HCT116 (cell line): Measurements from ENCODE around the gene MST1R. TPM values are rescaled to one million over a fixed set of nuclear protein-coding genes. Genes with fewer than 3 reads are reported as not detected.

ENCODE experiments used
- ATAC-seq: fragments of 200-7000 bp; cut with Tn5 transposase; 2 replicates; pipeline ENCODE4 v1.9.1; 2020; ENCODE audit warnings: mild to moderate bottlenecking, moderate library complexity
- BruUV-seq: library from RNA; stranded (reverse); fragments of 400-500 nt; replicated peaks from 2 replicates; lab custom pipeline; 2021; lab: Mats Ljungman, UMichigan
- CTCF ChIA-PET: fragments of 300-600 bp; sonication (Branson Sonifier 250); formaldehyde crosslinking; loops from one replicate; lab custom pipeline; 2021; ENCODE audit warnings: antibody characterized with exemption; lab: Charles Lee
- POLR2A ChIA-PET: fragments of 300-600, 350-600 bp; sonication (Branson Sonifier 250); formaldehyde crosslinking; loops from one replicate; lab custom pipeline; 2021; ENCODE audit warnings: antibody characterized with exemption; lab: Charles Lee
- RAD21 ChIA-PET, 2 experiments: fragments of 300-600 bp; sonication (Branson Sonifier 250); formaldehyde crosslinking; loops; one replicate each; lab custom pipeline; 2023; ENCODE audit warnings: low total read pairs in 2 of 2; ENCODE audit not compliant: uncharacterized antibody in 2 of 2, unreplicated experiment in 2 of 2, low non-redundant PET in 1 of 2; lab: Charles Lee
- DNase-seq: peaks from one replicate; pipeline ENCODE4 v3.0.0-alpha.2; 2010; ENCODE audit warnings: low read depth, low spot score
- H2AFZ ChIP-seq: fragments of 200-600 bp; shearing (Covaris generic), sonication (generic); 2 replicates; pipeline ENCODE4 v1.6.1; 2017; ENCODE audit warnings: low read depth, mixed run types, mixed read lengths, antibody characterized with exemption, low read length; ENCODE audit not compliant: poor library complexity, severe bottlenecking
- H3K27ac ChIP-seq: 2 replicates; pipeline ENCODE4 v1.5.1; 2012; ENCODE audit warnings: low read depth, low read length
- H3K27me3 ChIP-seq: fragments of 200-600 bp; sonication (generic); 2 replicates; pipeline ENCODE4 v1.6.1; 2016; ENCODE audit warnings: mixed run types, low read length, mixed read lengths; ENCODE audit not compliant: insufficient read depth
- H3K36me3 ChIP-seq, 2 experiments: fragments of 200-500 bp in 1 of 2; fragments of 200-600 bp in 1 of 2; sonication (Bioruptor generic) in 1 of 2; sonication (generic) in 1 of 2; 2 replicates each; pipeline versions ENCODE4 v1.5.1 to v1.6.1; 2014 to 2016; ENCODE audit warnings: low read length in 2 of 2, inconsistent platforms in 1 of 2, mixed read lengths in 1 of 2, mixed run types in 1 of 2; ENCODE audit not compliant: insufficient read depth in 2 of 2, control insufficient read depth in 1 of 2
- H3K4me1 ChIP-seq, 2 experiments: fragments of 200-600 bp in 1 of 2; sonication (generic) in 1 of 2; 2 replicates each; pipeline versions ENCODE4 v1.5.1 to v1.6.1; 2012 to 2017; ENCODE audit warnings: low read length in 2 of 2, inconsistent platforms in 1 of 2, mild to moderate bottlenecking in 1 of 2, mixed read lengths in 1 of 2, mixed run types in 1 of 2, moderate library complexity in 1 of 2; ENCODE audit not compliant: insufficient read depth in 2 of 2, control insufficient read depth in 1 of 2
- H3K4me2 ChIP-seq: fragments of 200-600 bp; sonication (generic); 2 replicates; pipeline ENCODE4 v1.6.1; 2017; ENCODE audit warnings: mixed run types, low read length, mixed read lengths
- H3K4me3 ChIP-seq, 2 experiments: fragments of 200-600 bp in 1 of 2; sonication (generic) in 1 of 2; replicated peaks in 1 of 2; 2 replicates each; pipeline ENCODE4 v1.5.1; 2011 to 2016; ENCODE audit warnings: low read length in 2 of 2, control low read depth in 1 of 2, low read depth in 1 of 2, mild to moderate bottlenecking in 1 of 2, mixed read lengths in 1 of 2, mixed run types in 1 of 2
- H3K79me2 ChIP-seq: fragments of 200-600 bp; sonication (generic); 2 replicates; pipeline ENCODE4 v1.6.1; 2017; ENCODE audit warnings: mild to moderate bottlenecking, mixed run types, low read length, moderate library complexity, mixed read lengths; ENCODE audit not compliant: insufficient read depth
- H3K9ac ChIP-seq: fragments of 200-600 bp; sonication (generic); 2 replicates; pipeline ENCODE4 v1.6.1; 2016; ENCODE audit warnings: low read length, mixed read lengths
- H3K9me2 ChIP-seq: fragments of 200-600 bp; sonication (generic), shearing (Covaris generic); 2 replicates; pipeline ENCODE4 v1.6.1; 2017; ENCODE audit warnings: mixed run types, mild to moderate bottlenecking, moderate library complexity; ENCODE audit not compliant: insufficient read depth
- H3K9me3 ChIP-seq, 2 experiments: fragments of 200-500 bp in 1 of 2; fragments of 200-600 bp in 1 of 2; sonication (Bioruptor generic) in 1 of 2; sonication (generic) in 1 of 2; 2 replicates each; pipeline ENCODE4 v1.6.1; 2014 to 2017; ENCODE audit warnings: low read length in 2 of 2, mixed read lengths in 2 of 2, inconsistent platforms in 1 of 2, low read depth in 1 of 2, mild to moderate bottlenecking in 1 of 2, mixed run types in 1 of 2, moderate library complexity in 1 of 2; ENCODE audit not compliant: control insufficient read depth in 1 of 2, insufficient read depth in 1 of 2
- H4K20me1 ChIP-seq: fragments of 200-600 bp; sonication (generic), shearing (Covaris generic); 2 replicates; pipeline ENCODE4 v1.6.1; 2017; ENCODE audit warnings: mixed run types, mild to moderate bottlenecking, moderate library complexity; ENCODE audit not compliant: insufficient read depth
- CEBPB ChIP-seq: IDR thresholded peaks from 2 replicates; pipeline ENCODE4 v1.6.1; 2012; ENCODE audit warnings: low read depth
- CTCF ChIP-seq, 3 experiments: fragments of 200-600 bp in 1 of 3; sonication (generic) in 1 of 3; IDR thresholded peaks in 2 of 3; conservative IDR thresholded peaks in 1 of 3; 2 replicates each; pipeline ENCODE4 v1.5.1; 2012 to 2017; ENCODE audit warnings: low read depth in 2 of 3, low read length in 2 of 3, antibody characterized with exemption in 1 of 3, borderline replicate concordance in 1 of 3, control low read depth in 1 of 3, mild to moderate bottlenecking in 1 of 3, mixed read lengths in 1 of 3, mixed run types in 1 of 3, moderate library complexity in 1 of 3; ENCODE audit not compliant: insufficient read depth in 1 of 3
- EGR1 ChIP-seq: IDR thresholded peaks from 2 replicates; pipeline ENCODE4 v1.6.1; 2012; ENCODE audit warnings: low read depth
- JUND ChIP-seq: IDR thresholded peaks from 2 replicates; pipeline ENCODE4 v1.6.1; 2012
- POLR2AphosphoS5 ChIP-seq: IDR thresholded peaks from 2 replicates; pipeline ENCODE4 v1.6.1; 2011; ENCODE audit warnings: mild to moderate bottlenecking, low read depth, low read length, moderate library complexity
- RAD21 ChIP-seq: IDR thresholded peaks from 2 replicates; pipeline ENCODE4 v1.6.1; 2012; ENCODE audit warnings: low read depth, mild to moderate bottlenecking
- SP1 ChIP-seq: IDR thresholded peaks from 2 replicates; pipeline ENCODE4 v1.6.1; 2012; ENCODE audit warnings: low read depth
- intact Hi-C: fragments of 100-400 bp; cut with micrococcal nuclease; formaldehyde crosslinking; loops from 2 replicates; pipeline ENCODE4 v1.10.0; 2022
- total RNA-seq: library from RNA; stranded (reverse); gene quantifications from one replicate; pipeline ENCODE4 v1.2.1, GENCODE V29; 2021; ENCODE audit not compliant: unreplicated experiment
- TF ChIP-seq, protein P1 (sequence below): IDR thresholded peaks from 2 replicates; pipeline ENCODE4 v1.6.1; 2012

The MST1R gene
- total RNA-seq, 1 experiment from 2014 or later: 113 TPM

DNA sequence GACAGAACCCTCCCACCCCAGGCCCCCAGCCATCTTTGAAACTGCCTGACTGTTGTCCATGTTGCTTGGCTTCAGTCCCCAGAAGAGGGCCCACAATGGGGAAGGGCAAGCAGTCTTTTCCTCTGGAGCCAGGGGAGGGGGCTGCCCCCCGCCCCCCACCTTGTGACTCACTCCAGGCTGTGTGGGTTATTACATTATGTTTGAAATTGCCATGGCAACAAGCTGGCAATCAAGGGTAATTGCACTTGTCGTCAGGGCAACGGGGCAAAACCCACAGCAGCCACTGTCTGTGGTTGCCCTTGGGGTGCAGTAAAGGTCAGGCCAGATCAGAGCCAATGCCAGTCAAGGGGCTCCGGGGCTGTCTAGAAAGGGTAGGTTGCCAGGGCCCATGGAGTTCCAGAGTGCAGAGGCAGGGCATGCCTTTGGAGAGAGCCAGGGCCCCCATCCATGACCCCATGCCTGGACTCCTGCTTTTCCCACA lies 30.8 kb downstream of the MST1R start:
- RAD21 ChIA-PET: no interaction called here
- H3K36me3 ChIP-seq: no peaks in the 10 kb centered on the region
- H3K9me2 ChIP-seq: no peaks in the 10 kb centered on the region
- H3K27me3 ChIP-seq: no peaks in the 10 kb centered on the region
- H3K4me3 ChIP-seq: no peak overlapping the region
- H3K4me2 ChIP-seq: no peak overlapping the region
- no peak overlapping the region for H3K9ac ChIP-seq
- ATAC-seq: no peak
- H2AFZ ChIP-seq: no peak overlapping the region
- no peaks in the 10 kb centered on the region for H3K9me3 ChIP-seq
- H3K4me1 ChIP-seq: no peaks in the 10 kb centered on the region
- no peaks in the 10 kb centered on the region for H4K20me1 ChIP-seq
- CTCF ChIA-PET: no interaction called here
- no peak for TF ChIP-seq EGR1
- no peak for TF ChIP-seq JUND
- TF ChIP-seq CTCF (IDR thresholded peaks at IDR 0.05 in 2 of 3, conservative IDR thresholded peaks at IDR 0.05 in 1 of 3; ENCODE audit: borderline replicate concordance in 1 of 3, insufficient read depth in 1 of 3, low read depth in 2 of 3, low read length in 2 of 3): no peak
- TF ChIP-seq POLR2AphosphoS5: no peak
- no peak for TF ChIP-seq CEBPB
- TF ChIP-seq RAD21: no peak
- TF ChIP-seq SP1: no peak
- no peak for DNase-seq
- H3K79me2 ChIP-seq: no peaks in the 10 kb centered on the region
- POLR2A ChIA-PET: interaction anchor here (0.9 to 1.4 kb wide), 4 partner anchors 8 to 11 kb away, joined by 3 to 4 read pairs (median 3); no protein-coding TSS in a partner anchor
- intact Hi-C loops: no loop called here
- H3K27ac ChIP-seq: no peak overlapping the region
- BruUV-seq: no TSS peak

- no peak overlapping the region for H3K27ac ChIP-seq
- CTCF ChIA-PET: no interaction called here
- POLR2A ChIA-PET: interaction anchor here (0.9 to 1.1 kb wide), 2 partner anchors 8 to 10 kb away, joined by 3 read pairs; no protein-coding TSS in a partner anchor
- no peaks in the 10 kb centered on the region for H3K9me3 ChIP-seq
- no TSS peak for BruUV-seq
- H3K9me2 ChIP-seq: no peaks in the 10 kb centered on the region
- DNase-seq (no peak), ATAC-seq (no peak)
- no peaks in the 10 kb centered on the region for H4K20me1 ChIP-seq
- no peaks in the 10 kb centered on the region for H3K4me1 ChIP-seq
- no peaks in the 10 kb centered on the region for H3K27me3 ChIP-seq
- H3K36me3 ChIP-seq: no peaks in the 10 kb centered on the region
- no peak overlapping the region for H2AFZ ChIP-seq
- intact Hi-C loops: no loop called here
- H3K9ac ChIP-seq: no peak overlapping the region
- TF ChIP-seq, protein P1, sequence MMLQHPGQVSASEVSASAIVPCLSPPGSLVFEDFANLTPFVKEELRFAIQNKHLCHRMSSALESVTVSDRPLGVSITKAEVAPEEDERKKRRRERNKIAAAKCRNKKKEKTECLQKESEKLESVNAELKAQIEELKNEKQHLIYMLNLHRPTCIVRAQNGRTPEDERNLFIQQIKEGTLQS: no peak
- no peaks in the 10 kb centered on the region for H3K79me2 ChIP-seq
- no peak overlapping the region for H3K4me2 ChIP-seq
- RAD21 ChIA-PET: no interaction called here
- no peak overlapping the region for H3K4me3 ChIP-seq
Observed at GRCh38 chr3:49871531-49872153, 32.0 kb downstream of the MST1R start.
